CD4-positive, alpha-beta T cell (primary cell): Measurements from ENCODE around the gene SH3BP1. TPM values are rescaled to one million over a fixed set of nuclear protein-coding genes. Genes with fewer than 3 reads are reported as not detected.
A peak's percentile ranks its signal among the peaks of the same experiment; 100 is the strongest.

Experiments
- ATAC-seq: fragments of 200-7000 bp; cut with Tn5 transposase; one replicate; pipeline ENCODE4 v1.10.0; 2022; ENCODE audit warnings: mild to moderate bottlenecking; ENCODE audit not compliant: poor library complexity
- CTCF ChIA-PET: fragments of 350-600 bp; sonication (Branson Sonifier 250); formaldehyde crosslinking; loops from one replicate; lab custom pipeline; 2021; ENCODE audit warnings: antibody characterized with exemption, inconsistent platforms; lab: Charles Lee
- POLR2A ChIA-PET: fragments of 350-600 bp; sonication (Branson Sonifier 250); formaldehyde crosslinking; loops from one replicate; lab custom pipeline; 2021; ENCODE audit warnings: antibody characterized with exemption, inconsistent platforms; lab: Charles Lee
- DNase-seq, 14 experiments: peaks; one replicate each; pipeline ENCODE4 v3.0.0-alpha.2; 2013 to 2020; ENCODE audit warnings: mixed read lengths in 2 of 14
- H3K27ac ChIP-seq, 2 donors: one replicate each; pipeline versions ENCODE4 v1.5.1 to v1.7.0; 2013; ENCODE audit warnings: low read length in 2 of 2, low read depth in 1 of 2, mild to moderate bottlenecking in 1 of 2
- H3K27me3 ChIP-seq, 2 experiments: 1 replicate in 1 of 2; 2 replicates in 1 of 2; pipeline versions ENCODE4 v1.6.1 to v1.7.0; 2013; ENCODE audit warnings: low read length in 2 of 2, control low read depth in 1 of 2, mild to moderate bottlenecking in 1 of 2, moderate library complexity in 1 of 2; ENCODE audit not compliant: insufficient read depth in 2 of 2, control insufficient read depth in 1 of 2
- H3K36me3 ChIP-seq: one replicate; pipeline ENCODE4 v1.6.1; 2013; ENCODE audit warnings: low read length, control low read depth; ENCODE audit not compliant: insufficient read depth
- H3K4me1 ChIP-seq: one replicate; pipeline ENCODE4 v1.6.1; 2013; ENCODE audit warnings: low read length, control low read depth; ENCODE audit not compliant: insufficient read depth
- H3K4me3 ChIP-seq: one replicate; pipeline ENCODE4 v1.5.1; 2013; ENCODE audit warnings: mild to moderate bottlenecking, low read length, moderate library complexity
- H3K9me3 ChIP-seq, 2 experiments: 1 replicate in 1 of 2; 2 replicates in 1 of 2; pipeline versions ENCODE4 v1.6.1 to v1.7.0; 2013; ENCODE audit warnings: low read length in 2 of 2, mild to moderate bottlenecking in 2 of 2, control low read depth in 1 of 2, moderate library complexity in 1 of 2; ENCODE audit not compliant: control insufficient read depth in 1 of 2, insufficient read depth in 1 of 2
- H3K27ac Mint-ChIP-seq: one replicate; pipeline ENCODE4 v1.8.0; 2020; ENCODE audit warnings: mixed read lengths
- H3K27me3 Mint-ChIP-seq: one replicate; pipeline ENCODE4 v1.8.0; 2021; ENCODE audit warnings: mixed read lengths
- H3K36me3 Mint-ChIP-seq: one replicate; pipeline ENCODE4 v1.8.0; 2021; ENCODE audit warnings: low read depth, mixed read lengths
- H3K4me1 Mint-ChIP-seq: one replicate; pipeline ENCODE4 v1.8.0; 2021; ENCODE audit warnings: low read depth, mixed read lengths
- H3K4me3 Mint-ChIP-seq: one replicate; pipeline ENCODE4 v1.8.0; 2020; ENCODE audit warnings: mild to moderate bottlenecking, mixed read lengths
- H3K9me3 Mint-ChIP-seq: one replicate; pipeline ENCODE4 v1.8.0; 2020; ENCODE audit warnings: mixed read lengths
- intact Hi-C, 2 experiments: fragments of 100-400 bp; cut with DNase I in 1 of 2; cut with micrococcal nuclease in 1 of 2; formaldehyde crosslinking; loops; one replicate each; pipeline versions ENCODE4 v1.15.1 to v1.9.0; 2023 to 2025; cut with DNase I, micrococcal nuclease
- total RNA-seq, 174 experiments: library from RNA in 2 of 174; stranded (reverse) in 2 of 174; gene quantifications; one replicate each; pipeline ENCODE4 v1.2.3 and lab custom pipeline; 2021 to 2026
- TF ChIP-seq, protein P1 (sequence below): fragments of 200-600 bp; IDR thresholded peaks from one replicate; pipeline ENCODE4 v1.8.0; 2022; ENCODE audit warnings: antibody characterized with exemption, mild to moderate bottlenecking

Gene SH3BP1
- total RNA-seq, 2 experiments from 2014 or later = 46.9 to 49.0 TPM

DNA sequence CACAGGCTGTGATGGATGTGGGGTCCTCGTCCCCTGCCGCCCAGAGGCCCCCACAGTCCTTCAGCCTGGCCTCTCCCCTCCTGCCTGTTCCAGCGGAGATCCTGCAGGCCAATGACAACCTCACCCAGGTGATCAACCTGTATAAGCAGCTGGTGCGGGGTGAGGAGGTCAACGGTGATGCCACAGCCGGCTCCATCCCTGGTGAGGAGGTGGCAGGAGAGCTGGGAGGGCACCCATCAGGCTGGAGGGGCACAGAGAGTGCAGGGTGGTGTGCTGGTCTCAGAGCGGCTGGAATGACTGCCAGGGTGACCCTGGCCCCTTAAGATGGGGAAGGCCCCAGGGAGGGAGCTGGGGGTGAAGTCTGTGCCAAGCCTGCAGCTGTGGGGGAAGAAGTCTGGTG, 14.6 kb upstream of the SH3BP1 start:
- peaks cover 50% of the 10 kb centered on the region for H3K4me1 Mint-ChIP-seq
- no peak overlapping the region for H3K4me3 Mint-ChIP-seq
- H3K27ac Mint-ChIP-seq = peak overlapping the region; percentile 90
- POLR2A ChIA-PET = interaction anchor here (0.6 to 5.4 kb wide), 8 partner anchors 9 to 238 kb away, joined by 3 to 107 read pairs (median 20); partner anchors contain the start of genes GGA1, LGALS1, PDXP and SH3BP1
- H3K4me1 ChIP-seq = peaks cover 63% of the 10 kb centered on the region
- ATAC-seq (no peak), DNase-seq (no peak)
- no peaks in the 10 kb centered on the region for H3K27me3 Mint-ChIP-seq
- no peaks in the 10 kb centered on the region for H3K27me3 ChIP-seq
- H3K9me3 Mint-ChIP-seq = no peaks in the 10 kb centered on the region
- no peaks in the 10 kb centered on the region for H3K9me3 ChIP-seq
- intact Hi-C loops = loop anchor here in 1 of 2 experiments (5.0 kb wide), 1 partner anchor 122 kb away; no protein-coding TSS in a partner anchor
- H3K36me3 Mint-ChIP-seq = peaks cover 21% of the 10 kb centered on the region
- H3K4me3 ChIP-seq = no peak overlapping the region
- TF ChIP-seq, protein P1, sequence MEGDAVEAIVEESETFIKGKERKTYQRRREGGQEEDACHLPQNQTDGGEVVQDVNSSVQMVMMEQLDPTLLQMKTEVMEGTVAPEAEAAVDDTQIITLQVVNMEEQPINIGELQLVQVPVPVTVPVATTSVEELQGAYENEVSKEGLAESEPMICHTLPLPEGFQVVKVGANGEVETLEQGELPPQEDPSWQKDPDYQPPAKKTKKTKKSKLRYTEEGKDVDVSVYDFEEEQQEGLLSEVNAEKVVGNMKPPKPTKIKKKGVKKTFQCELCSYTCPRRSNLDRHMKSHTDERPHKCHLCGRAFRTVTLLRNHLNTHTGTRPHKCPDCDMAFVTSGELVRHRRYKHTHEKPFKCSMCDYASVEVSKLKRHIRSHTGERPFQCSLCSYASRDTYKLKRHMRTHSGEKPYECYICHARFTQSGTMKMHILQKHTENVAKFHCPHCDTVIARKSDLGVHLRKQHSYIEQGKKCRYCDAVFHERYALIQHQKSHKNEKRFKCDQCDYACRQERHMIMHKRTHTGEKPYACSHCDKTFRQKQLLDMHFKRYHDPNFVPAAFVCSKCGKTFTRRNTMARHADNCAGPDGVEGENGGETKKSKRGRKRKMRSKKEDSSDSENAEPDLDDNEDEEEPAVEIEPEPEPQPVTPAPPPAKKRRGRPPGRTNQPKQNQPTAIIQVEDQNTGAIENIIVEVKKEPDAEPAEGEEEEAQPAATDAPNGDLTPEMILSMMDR = no peak
- H3K27ac ChIP-seq = peak overlapping the region; percentile 52 to 74
- peaks cover 47% of the 10 kb centered on the region for H3K36me3 ChIP-seq
- CTCF ChIA-PET = interaction anchor here (0.9 to 3.9 kb wide), 2 partner anchors 18 to 56 kb away, joined by 5 to 17 read pairs; no protein-coding TSS in a partner anchor

DNA sequence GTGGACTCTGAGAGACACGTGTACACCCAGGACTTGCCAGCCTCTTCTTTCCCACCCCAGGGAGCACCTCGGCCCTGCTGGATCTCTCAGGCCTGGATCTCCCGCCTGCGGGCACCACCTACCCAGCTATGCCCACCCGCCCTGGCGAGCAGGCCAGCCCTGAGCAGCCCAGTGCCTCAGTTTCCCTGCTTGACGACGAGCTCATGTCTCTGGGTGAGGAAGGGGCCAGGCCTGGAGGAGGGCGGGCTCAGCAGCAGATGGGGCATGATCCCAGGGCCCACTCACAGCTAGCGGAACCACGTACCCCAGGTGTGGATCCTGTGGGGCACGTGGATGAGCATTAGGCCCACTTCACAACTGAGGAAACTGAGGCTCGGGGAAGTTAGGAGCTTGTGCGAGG, 13.7 kb upstream of the SH3BP1 start:
- ChIA-PET POLR2A (interaction anchor here (0.9 to 5.4 kb wide), 8 partner anchors 8 to 56 kb away, joined by 3 to 107 read pairs (median 20); partner anchors contain the start of genes GGA1, LGALS1, PDXP and SH3BP1), CTCF (interaction anchor here (3.6 to 3.9 kb wide), 2 partner anchors 17 to 56 kb away, joined by 17 to 19 read pairs; no protein-coding TSS in a partner anchor)
- Histone ChIP-seq H3K36me3 (peaks cover 43% of the 10 kb centered on the region), H3K27me3 (no peaks in the 10 kb centered on the region), H3K4me1 (peaks cover 67% of the 10 kb centered on the region), H3K4me3 (no peak overlapping the region), H3K9me3 (no peaks in the 10 kb centered on the region), H3K27ac (peak overlapping the region; percentile 74 to 76)
- Mint-ChIP-seq H3K4me3 (no peak overlapping the region), H3K9me3 (no peaks in the 10 kb centered on the region), H3K36me3 (peaks cover 19% of the 10 kb centered on the region), H3K27ac (peak overlapping the region; percentile 90), H3K4me1 (peaks cover 50% of the 10 kb centered on the region), H3K27me3 (no peaks in the 10 kb centered on the region)
- DNase-seq (no peak), ATAC-seq (no peak)
- intact Hi-C loops = no loop called here
- TF ChIP-seq, protein P1 = no peak

DNA sequence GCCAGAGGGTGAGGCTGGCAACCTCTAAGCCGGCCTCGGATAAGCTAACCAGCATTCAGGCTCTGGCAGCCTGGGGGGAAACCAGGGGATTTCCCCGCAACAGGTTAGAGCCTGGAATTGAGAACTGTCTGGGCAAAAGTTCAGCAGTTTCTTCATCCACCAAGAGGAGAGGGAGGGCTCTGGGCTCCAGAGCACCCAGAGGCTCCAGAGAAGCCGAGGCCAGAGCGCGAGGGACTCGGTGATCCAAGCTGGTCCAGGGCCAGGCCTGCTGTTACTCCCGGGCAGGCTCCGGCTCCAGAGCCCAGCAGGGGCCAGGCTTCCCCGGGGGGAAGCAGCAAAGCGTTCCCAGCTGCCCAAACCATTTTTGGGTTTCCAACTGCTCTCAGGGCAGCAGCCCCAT, 13.3 kb upstream of the SH3BP1 start:
- H3K36me3 ChIP-seq = peaks cover 43% of the 10 kb centered on the region
- CTCF ChIA-PET = interaction anchor here (3.6 to 3.9 kb wide), 2 partner anchors 17 to 55 kb away, joined by 17 to 19 read pairs; no protein-coding TSS in a partner anchor
- Mint-ChIP-seq H3K4me1 (peaks cover 50% of the 10 kb centered on the region), H3K27me3 (no peaks in the 10 kb centered on the region), H3K36me3 (peaks cover 15% of the 10 kb centered on the region), H3K4me3 (no peak overlapping the region), H3K27ac (peak overlapping the region; percentile 90), H3K9me3 (no peaks in the 10 kb centered on the region)
- H3K4me3 ChIP-seq = no peak overlapping the region
- no peaks in the 10 kb centered on the region for H3K9me3 ChIP-seq
- ATAC-seq (no peak), DNase-seq (no peak)
- no peaks in the 10 kb centered on the region for H3K27me3 ChIP-seq
- intact Hi-C loops = no loop called here
- H3K27ac ChIP-seq = peak overlapping the region; percentile 74 to 76
- TF ChIP-seq, protein P1 = no peak
- POLR2A ChIA-PET = interaction anchor here (0.9 to 5.4 kb wide), 8 partner anchors 8 to 55 kb away, joined by 3 to 107 read pairs (median 20); partner anchors contain the start of genes GGA1, LGALS1, PDXP and SH3BP1
- peaks cover 68% of the 10 kb centered on the region for H3K4me1 ChIP-seq
